GM18861 (cell line): ENCODE measurements around the gene CAST.
"Not testable (repeated sequence)": the region's sequence is repeated elsewhere in the genome, so short reads cannot be mapped to it uniquely, and the experiment has no call there.

Experiments
- ATAC-seq: cut with Tn5 transposase; IDR thresholded peaks from one replicate; pipeline ENCODE4 v1.9.1; 2021; ENCODE audit not compliant: unreplicated experiment

The CAST gene, protein sequence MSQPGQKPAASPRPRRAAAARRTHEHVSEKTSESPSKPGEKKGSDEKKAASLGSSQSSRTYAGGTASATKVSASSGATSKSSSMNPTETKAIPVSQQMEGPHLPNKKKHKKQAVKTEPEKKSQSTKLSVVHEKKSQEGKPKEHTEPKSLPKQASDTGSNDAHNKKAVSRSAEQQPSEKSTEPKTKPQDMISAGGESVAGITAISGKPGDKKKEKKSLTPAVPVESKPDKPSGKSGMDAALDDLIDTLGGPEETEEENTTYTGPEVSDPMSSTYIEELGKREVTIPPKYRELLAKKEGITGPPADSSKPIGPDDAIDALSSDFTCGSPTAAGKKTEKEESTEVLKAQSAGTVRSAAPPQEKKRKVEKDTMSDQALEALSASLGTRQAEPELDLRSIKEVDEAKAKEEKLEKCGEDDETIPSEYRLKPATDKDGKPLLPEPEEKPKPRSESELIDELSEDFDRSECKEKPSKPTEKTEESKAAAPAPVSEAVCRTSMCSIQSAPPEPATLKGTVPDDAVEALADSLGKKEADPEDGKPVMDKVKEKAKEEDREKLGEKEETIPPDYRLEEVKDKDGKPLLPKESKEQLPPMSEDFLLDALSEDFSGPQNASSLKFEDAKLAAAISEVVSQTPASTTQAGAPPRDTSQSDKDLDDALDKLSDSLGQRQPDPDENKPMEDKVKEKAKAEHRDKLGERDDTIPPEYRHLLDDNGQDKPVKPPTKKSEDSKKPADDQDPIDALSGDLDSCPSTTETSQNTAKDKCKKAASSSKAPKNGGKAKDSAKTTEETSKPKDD

DNA sequence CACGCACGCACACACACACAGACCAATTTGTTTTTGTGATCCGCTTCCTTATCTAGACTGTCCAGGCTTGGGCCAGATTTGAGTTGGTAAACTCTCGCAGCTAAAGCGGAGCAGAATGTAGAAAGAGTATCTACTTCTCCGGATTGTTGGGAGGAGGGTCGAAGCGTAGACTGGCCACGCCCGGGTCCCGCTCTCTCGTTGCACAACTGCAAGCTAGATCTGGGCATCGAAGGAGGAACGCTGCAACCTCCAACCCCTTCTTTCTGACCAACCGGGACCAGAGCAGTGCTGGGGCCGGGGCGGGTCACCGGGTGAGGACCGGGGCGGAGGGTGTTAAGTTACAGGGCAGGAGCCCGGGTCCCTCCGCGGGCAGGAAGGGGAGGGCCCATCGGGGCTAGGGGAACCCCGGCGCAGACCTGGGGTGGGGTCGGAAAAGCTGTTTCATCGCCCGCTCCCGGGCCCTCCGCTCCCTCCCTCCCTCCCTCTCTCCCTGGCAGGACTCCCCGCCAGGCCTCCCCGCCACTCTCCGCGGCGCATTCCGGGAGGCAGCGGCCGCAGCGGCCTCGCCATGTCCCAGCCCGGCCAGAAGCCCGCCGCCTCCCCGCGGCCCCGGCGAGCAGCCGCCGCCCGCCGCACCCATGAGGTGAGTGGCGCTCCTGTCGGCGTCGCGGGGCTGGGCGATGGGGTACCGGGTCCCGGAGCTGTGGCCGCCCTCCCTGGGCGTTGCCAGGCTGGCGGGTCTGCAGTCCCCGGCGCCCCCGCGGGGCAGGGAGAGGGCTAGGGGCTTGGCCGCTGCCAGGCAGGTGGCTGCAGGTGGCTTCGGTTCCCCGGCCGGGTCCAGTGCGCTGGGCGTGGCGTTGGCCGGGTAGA, at the start of gene CAST:
Gene CAST, plus strand, starts transcription at position 522 of the 870 bp plus-strand sequence. Its CDS starts 47 bp downstream, at position 569.
- peak; percentile 50 for ATAC-seq

DNA sequence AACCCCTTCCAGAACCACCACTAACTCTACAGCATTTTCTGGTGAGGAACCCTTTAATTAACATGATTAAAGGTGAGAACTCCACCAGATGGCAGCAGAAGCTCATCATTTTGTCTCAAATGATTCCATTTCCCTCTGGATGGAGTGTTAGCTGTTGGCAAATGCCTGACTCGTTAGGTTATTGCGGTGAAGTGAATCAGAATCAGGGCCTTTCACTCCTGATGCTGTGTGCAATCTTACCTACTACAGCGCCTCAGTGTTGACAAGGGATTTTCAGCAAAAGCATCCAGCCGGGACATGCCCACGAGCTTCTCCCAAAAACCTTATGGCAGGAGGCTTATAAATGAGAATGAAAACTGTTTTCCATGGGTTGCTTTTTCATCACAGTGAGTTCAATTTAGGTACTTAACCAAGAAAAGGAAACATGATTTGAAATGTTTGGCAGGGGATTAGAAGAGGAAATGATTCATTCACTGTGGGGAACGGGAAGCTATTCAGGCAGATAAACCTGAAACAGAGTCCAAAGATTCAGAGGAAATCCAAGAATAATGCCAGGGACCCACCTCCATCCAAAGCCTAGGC, 48.0 kb upstream of the CAST start:
- ATAC-seq, result no peak

DNA sequence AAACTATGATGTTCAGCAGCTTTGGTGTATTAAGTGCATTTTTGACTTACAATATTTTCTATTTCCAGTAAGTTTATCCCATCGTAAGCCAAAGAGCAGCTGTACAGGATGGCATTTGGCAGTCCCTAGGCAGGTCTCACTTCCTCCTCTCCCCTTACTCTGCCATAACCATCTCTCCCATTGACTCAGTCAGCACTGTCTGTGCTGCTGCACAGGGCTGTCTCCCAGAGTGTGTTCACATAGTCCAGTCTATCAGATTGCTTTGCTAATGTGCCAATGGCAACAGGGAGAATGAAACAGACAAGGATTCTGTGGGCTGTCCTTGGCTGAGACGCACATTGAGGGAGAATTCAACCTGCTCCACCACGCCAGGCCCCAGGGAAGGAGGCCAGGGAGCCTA, 47.0 kb upstream of the CAST start:
- ATAC-seq, result no peak

DNA sequence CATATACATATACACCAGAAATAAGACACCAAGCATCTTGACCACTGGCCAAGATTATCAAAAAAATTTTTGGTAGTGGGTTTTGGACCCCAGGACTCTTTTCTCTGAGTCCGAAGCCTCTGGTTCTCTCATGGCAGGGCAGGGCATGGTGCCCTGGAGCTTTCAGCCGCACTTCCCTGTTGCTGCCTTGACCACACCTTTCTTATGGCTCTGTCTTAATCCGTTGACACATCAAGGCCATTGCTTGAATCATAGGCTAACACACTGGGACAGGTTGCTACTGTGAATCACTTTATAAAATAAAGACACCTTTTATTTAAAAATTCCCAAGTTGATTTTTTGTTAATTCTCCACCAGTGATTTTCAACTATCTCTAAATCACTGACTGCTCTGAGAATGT, 45.4 kb upstream of the CAST start:
- no peak for ATAC-seq

DNA sequence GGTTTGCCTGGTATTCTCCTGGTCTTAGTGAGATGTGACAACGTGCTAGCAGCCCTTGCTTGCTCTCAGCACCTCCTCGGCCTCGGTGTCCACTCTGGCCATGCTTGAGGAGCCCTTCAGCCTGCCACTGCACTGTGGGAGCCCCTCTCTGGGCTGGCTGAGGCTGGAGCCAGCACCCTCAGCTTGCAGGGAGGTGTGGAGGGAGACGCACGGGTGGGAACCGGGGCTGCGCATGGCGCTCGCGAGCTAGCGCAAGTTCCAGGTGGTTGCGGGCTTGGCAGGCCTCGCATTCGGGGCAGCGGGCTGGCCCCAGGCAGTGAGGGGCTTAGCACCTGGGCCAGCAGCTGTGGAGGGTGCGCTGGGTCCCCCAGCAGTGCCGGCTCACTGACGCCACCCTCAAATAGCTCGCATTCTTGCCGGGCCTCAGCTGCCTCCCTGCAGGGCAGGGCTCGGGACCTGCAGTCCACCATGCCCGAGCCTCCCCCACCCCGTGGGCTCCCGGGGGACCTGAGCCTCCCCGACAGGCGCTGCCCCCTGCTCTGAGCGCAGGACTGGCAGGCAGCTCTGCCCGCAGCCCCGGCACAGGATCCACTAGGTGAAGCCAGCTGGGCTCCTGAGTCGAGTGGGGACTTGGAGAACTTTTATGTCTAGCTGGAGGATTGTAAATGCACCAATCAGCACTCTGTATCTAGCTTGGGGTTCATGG, 43.7 kb upstream of the CAST start:
- ATAC-seq, result not testable (repeated sequence)

DNA sequence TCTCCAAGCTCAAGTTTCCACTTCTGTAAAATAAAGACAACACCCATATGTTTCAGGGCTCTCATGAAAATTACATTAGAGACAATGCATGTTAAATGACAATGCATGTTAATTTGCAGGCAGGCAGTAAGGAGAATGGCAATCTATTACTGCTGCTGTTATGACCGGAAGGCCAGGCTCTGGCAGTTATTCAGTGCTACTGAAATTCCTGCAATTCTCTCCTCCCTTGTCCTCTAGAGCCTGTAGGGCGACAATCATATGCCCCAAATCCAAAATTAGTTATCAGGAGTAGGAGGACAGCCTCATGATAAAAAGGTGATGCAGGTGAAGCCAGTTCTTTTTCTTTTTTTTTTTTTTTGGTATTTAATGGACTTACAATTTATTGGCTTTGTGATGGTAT, 42.2 kb upstream of the CAST start:
- ATAC-seq, result no peak

DNA sequence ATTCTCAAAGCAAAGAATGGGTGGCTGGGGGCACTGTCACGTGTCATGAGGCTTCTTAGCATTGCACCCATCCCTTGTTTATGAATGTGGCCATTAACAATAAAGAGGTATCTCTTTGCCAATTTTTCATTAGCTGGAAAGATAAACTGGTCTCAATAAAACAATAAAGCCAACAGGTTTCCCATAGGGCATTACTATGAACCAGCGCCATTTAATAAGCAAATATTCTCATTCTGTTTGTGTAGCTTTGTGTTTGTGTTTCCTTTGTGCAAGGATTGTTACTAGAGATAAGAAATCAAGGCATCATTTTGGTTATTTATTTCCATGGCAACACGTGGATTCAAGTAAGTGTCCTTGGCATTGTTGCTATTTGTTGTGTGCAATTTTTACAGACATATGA, 37.6 kb upstream of the CAST start:
- ATAC-seq, result no peak

DNA sequence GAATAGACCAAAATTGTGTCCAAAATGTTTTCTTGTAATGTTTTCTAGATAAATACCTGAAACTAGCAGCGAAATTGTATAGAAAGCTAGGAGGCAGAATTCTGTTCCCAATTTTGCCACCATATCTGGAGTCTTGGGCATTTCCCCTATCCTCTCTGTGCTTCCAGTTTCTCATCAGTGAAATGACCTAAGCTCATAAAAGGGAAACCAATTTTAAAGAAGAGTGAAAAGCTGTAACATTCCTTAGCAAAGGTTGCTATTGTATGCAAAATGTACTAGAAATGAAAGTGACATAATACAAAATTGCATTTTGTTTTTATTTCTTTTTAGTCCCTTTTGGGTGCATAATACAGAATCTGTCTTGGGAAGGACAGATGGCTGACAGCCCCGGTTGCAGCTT, 36.8 kb upstream of the CAST start:
- ATAC-seq, result no peak

DNA sequence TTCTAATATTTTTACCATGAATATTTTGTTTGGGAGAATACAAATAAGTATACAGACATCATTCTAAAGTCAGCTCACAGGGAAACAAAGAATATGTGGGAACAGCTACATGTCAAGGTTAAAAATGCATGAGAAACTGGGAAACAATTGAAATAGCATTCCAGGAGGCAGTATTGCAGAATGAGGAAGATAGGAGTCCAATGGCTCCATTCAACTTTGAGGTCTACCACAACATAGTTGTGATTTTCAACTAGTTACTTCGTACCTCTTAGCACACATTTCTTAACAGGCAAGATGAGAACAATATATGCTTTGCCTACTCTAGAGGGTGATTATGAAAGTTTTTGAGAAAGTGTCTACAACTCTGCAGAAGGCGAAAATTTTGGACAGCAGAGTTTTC, 35.2 kb upstream of the CAST start:
- ATAC-seq, result no peak

DNA sequence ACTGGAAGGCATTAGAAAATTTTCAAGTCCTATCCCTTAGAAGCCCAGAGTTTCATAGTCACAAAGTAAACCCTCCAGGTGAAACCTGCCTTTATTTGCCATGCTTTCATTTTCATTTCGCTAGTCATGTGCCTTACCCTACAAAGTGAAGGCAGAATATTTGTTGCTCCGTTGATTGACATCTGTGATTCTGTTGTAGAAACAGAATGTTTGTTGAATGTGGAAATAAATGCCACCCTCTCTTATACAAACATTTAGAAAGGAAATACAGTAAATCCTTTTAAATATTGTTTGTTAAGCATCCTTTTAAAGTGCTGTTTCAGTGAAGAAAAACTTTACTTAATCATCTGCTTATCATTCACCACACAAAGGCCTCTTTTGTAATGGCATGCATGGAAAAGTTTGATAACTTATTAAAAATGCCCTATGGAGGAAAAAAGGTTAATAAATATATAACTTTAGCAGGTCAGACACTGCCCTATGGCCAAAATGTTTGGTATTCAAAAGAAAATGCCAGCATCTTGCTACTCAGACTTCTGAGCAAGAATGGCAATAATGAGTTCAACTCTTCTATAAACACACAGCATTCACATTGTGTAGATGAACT, 34.3 kb upstream of the CAST start:
- no peak for ATAC-seq

DNA sequence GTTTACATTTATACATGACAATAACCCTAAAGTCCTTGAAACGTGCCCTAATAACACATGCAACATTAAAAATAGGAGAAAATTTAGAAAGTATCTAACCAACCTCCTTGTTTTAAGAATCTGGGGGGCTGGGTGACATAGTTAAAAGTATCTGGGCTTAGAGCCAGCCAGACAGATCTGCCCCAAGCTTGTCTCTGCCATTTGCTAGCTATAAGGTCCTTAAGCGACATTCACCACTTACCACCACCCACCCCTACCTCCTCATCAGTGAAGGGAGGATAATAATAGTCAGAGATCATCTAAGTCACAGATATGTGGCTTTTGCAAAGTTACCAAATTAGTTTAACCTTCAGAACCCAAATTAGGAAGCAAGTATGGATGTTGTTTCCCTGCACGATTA, 33.8 kb upstream of the CAST start:
- no peak for ATAC-seq

DNA sequence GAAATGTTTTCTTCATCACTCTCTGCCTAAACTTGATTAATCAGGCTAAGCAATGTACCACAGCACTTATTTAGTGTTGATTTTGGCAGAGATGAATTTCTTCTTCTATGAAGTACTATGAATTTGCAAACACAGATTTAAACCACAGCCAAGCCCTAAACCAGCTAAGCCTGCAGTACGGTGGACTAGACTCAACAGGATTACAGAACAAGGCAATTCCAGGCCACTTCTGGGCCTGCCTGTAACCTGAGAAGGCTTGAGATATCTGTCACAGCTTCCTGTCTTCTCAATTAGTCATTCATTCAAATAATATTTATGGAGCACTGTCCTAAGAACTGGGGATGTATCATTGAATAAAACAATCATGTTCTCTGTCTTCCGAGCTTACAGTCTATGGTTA, 32.4 kb upstream of the CAST start:
- ATAC-seq, result no peak

DNA sequence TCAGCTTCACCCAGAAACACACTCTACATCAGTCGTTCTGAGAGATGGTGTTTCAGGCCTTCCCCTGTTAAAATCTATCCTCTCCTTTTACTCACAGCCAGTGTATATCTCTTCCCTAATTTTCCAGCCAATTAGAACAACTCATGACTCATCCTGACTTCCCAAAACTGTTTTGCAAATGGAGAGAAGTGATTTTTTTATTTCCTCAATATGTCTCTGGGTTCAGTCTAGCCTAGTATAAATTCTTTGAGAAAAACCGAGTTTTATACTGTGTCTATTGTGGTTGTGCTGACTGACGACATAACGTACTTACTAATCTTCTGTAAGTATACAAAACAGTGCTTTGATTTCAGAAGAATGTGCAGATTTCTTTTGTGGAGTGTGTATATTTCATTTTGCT, 28.4 kb upstream of the CAST start:
- ATAC-seq, result no peak

DNA sequence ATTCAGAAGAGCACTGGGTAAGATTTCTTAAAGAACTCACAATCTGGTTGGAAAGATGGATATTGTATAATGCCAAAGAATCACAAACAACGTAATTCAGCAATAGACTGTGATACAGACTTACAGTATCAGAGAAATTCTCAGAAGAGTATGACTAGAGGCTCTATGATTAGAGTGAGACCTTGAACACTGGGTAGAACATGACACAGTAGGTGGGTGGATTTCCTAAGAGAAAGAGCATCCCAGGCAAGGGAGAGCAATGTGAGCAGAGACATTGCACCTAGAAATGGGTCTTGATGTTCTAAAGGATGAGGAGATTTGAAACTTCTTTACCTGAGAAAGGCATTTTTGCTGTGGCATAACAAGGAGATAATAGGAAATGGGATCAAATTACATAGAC, 27.3 kb upstream of the CAST start:
- ATAC-seq, result no peak

DNA sequence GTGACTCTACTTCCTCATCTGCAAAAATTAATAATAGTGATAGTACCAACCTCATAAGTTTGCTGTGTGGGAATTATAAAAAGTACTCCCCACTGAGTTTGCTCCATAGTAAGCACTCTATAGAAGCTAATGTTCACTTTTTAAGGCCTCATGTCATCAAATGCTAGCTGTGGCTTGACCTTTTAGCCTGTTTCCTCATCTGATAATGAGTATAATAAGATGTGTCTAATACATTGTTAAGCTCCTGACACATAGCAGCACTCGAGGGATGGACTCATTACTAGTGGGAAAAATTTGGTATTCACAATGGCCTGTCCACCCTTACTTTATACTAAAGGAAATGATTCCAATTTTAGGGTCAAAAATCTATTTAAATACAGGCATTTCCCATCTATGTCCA, 26.1 kb upstream of the CAST start:
- ATAC-seq, result no peak

DNA sequence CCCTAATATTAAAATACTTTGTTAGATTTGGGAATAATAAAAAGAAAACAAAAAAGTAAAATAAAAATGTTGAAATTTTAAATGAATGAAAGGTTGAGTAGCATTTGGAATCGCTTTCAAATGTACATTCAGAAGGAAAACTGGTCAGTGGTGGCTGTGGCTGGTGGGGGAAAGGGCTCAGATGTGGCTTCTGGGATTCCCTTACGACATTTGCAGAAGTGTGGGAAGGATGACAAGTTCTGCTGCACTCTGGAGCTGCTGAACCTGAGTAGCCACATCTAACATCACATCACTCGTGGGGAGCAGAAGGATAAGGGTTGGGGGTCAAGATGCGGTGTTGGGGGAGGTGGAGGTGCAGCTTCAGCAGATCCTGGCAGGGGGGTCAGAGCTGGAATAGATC, 25.6 kb upstream of the CAST start:
- ATAC-seq, result no peak

DNA sequence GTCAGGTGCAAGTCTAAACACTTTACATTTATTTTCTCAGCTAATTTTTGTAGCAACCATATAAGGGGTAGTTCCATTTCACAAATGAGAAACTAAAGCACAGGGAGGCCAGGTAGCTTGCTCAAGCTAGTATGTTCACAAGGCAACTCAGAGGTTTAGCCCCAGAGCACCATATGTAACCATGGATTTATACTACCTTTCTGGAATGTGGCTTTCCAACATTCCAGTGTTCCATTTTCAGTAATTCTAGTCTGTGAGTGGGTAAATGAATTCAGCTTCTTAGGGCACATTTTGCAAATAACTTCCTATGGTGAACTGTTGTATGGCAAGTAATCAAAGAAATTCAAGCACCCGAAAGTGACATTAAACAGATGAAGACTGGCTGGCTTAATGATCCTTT, 25.0 kb upstream of the CAST start:
- no peak for ATAC-seq

DNA sequence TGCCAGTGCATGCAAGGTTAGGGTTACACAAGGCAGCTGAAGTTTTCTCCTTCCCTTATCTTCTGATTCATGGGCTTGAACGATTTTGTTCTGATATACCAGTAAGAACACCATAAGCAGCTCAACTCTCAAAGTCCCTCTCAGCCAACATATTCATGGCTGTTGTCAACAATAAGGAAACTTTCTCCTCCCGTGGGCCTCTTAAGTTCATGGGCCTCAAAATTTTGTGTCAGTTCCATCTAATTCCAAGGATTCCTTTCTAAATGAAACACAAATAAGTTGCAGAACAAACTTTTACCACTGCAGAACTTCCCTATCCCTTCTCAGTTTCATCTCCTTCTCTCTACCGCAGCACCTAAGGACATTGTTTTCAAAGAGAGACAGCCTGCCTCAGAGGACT, 23.6 kb upstream of the CAST start:
- ATAC-seq, result no peak

DNA sequence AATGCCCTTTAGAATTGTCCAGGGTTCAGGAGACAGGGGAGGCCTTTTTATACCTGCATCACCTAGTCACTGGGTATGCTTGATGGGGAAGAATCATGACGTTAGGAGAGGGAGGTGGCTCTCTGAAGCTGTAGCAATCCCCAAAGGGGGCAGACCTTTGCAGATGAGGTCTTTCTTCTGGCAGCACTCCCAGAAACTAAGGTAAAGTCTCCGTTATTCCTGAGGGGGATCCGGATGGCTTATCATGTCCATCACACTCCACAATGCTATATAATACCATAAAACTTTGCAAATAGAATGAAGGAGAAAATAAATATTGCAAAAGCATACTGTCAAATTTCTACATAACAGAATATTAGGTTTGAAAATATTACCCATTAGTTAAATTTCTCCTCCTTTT, 21.5 kb upstream of the CAST start:
- ATAC-seq, result no peak
